Peyer's patch (tissue), 4 donors: ENCODE measurements around the gene ABL1.

ENCODE experiments used
- CTCF ChIP-seq, 6 experiments: fragments of 450-650 bp in 4 of 6; fragments of 200-600 bp in 2 of 6; sonication (generic) in 1 of 6; IDR thresholded peaks; one replicate each; pipeline ENCODE4 v1.5.1; 2017 to 2019; ENCODE audit warnings: antibody characterized with exemption in 6 of 6, mild to moderate bottlenecking in 3 of 6, moderate library complexity in 1 of 6
- POLR2A ChIP-seq, 2 donors: fragments of 450-650 bp; IDR thresholded peaks; one replicate each; pipeline ENCODE4 v1.5.1; 2017; ENCODE audit warnings: antibody characterized with exemption in 2 of 2, mild to moderate bottlenecking in 2 of 2, moderate library complexity in 2 of 2

DNA sequence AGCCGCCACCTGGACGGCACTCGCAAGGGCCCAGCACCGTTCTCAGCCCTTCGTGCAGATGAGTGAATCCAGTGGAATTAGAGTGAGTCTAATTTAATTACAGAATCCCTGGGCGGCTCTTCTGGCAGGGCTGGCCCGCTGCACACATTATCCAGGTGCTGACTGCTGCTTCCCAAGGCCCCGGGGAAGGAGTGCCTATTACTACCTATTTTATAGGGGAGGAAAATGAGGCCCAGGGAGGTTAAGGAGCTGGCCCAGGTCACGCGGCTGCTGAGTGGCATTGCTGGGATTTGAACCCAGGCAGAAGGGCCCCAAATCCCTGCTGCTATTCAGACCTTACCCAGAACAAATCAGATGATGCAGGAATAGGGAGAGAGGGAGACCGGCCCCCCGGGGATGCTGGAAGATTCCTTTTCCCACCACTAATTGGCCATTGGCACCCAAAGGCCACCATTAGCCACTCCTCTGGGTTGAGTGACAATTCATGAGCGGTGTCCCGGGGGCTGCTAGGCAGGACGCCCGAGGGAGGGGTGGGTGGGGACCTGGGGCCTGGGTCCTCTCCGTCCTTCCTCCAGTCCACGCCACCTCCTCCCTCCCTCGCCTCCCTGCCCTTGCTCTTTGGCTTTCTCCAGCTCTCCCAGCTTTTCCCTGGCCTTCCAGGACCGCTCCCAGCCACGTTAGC is 71.8 kb downstream of the ABL1 start:
- TF ChIP-seq CTCF (IDR thresholded peaks at IDR 0.05) = no peak
- TF ChIP-seq POLR2A (IDR thresholded peaks at IDR 0.05) = no peak
